Gastrocnemius medialis (tissue), 4 donors: Measurements from ENCODE around the gene TAS1R1.

ENCODE experiments used
- POLR2A ChIP-seq, 2 donors: fragments of 450-650 bp; IDR thresholded peaks; one replicate each; pipeline ENCODE4 v1.6.1; 2017; ENCODE audit warnings: antibody characterized with exemption in 2 of 2, mild to moderate bottlenecking in 2 of 2, moderate library complexity in 2 of 2
- TF ChIP-seq, protein P1 (sequence below), 5 experiments: fragments of 450-650 bp in 3 of 5; fragments of 200-600 bp in 2 of 5; sonication (generic) in 2 of 5; IDR thresholded peaks in 4 of 5; conservative IDR thresholded peaks in 1 of 5; 1 replicate in 4 of 5; 2 replicates in 1 of 5; pipeline ENCODE4 v1.5.1; 2016 to 2019; ENCODE audit warnings: antibody characterized with exemption in 5 of 5, mild to moderate bottlenecking in 3 of 5, moderate library complexity in 3 of 5

DNA sequence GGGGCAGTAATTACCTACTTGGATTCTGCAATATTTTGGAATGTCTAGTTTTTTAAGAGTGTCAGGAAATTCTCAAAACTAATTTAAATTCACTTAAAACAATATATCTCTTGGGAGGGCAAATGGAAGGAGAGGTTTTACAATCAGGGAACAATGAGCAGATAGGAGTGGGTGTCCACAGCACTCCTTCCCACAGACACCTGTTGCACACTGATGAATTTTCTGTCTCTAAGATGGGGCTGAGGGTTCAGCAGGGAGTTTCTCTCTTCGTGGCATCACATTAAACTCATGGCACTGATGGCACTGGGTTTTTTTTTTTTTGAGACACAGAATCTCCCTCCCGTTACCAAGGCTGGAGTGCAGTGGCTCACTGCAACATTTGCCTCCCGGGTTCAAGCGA is 63.9 kb downstream of the TAS1R1 start:
- TF ChIP-seq, protein P1, sequence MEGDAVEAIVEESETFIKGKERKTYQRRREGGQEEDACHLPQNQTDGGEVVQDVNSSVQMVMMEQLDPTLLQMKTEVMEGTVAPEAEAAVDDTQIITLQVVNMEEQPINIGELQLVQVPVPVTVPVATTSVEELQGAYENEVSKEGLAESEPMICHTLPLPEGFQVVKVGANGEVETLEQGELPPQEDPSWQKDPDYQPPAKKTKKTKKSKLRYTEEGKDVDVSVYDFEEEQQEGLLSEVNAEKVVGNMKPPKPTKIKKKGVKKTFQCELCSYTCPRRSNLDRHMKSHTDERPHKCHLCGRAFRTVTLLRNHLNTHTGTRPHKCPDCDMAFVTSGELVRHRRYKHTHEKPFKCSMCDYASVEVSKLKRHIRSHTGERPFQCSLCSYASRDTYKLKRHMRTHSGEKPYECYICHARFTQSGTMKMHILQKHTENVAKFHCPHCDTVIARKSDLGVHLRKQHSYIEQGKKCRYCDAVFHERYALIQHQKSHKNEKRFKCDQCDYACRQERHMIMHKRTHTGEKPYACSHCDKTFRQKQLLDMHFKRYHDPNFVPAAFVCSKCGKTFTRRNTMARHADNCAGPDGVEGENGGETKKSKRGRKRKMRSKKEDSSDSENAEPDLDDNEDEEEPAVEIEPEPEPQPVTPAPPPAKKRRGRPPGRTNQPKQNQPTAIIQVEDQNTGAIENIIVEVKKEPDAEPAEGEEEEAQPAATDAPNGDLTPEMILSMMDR (IDR thresholded peaks at IDR 0.05 in 4 of 5, conservative IDR thresholded peaks at IDR 0.05 in 1 of 5) = no peak
- TF ChIP-seq POLR2A (IDR thresholded peaks at IDR 0.05) = no peak
